BLaER1 (cell line): ENCODE measurements around the gene HOXB3.
A peak's percentile ranks its signal among the peaks of the same experiment; 100 is the strongest.

ENCODE experiments used
- H3K27ac ChIP-seq: shearing (Covaris generic); formaldehyde crosslinking; 2 replicates; pipeline ENCODE4 v1.8.1; 2022
- H3K27me3 ChIP-seq: shearing (Covaris generic); formaldehyde crosslinking; 2 replicates; pipeline ENCODE4 v1.8.1; 2022
- H3K36me3 ChIP-seq: shearing (Covaris generic); formaldehyde crosslinking; 2 replicates; pipeline ENCODE4 v1.8.1; 2022
- H3K4me1 ChIP-seq: shearing (Covaris generic); formaldehyde crosslinking; 2 replicates; pipeline ENCODE4 v1.8.1; 2022
- H3K4me2 ChIP-seq: shearing (Covaris generic); formaldehyde crosslinking; 2 replicates; pipeline ENCODE4 v1.8.1; 2022
- H3K4me3 ChIP-seq: shearing (Covaris generic); formaldehyde crosslinking; 2 replicates; pipeline ENCODE4 v1.8.1; 2022
- H3K9ac ChIP-seq: shearing (Covaris generic); formaldehyde crosslinking; 2 replicates; pipeline ENCODE4 v1.8.1; 2022
- H3K9me3 ChIP-seq: shearing (Covaris generic); formaldehyde crosslinking; 2 replicates; pipeline ENCODE4 v1.8.1; 2022
- H4K20me1 ChIP-seq: shearing (Covaris generic); formaldehyde crosslinking; 2 replicates; pipeline ENCODE4 v1.8.1; 2022
- Cebpa-rat ChIP-seq: shearing (Covaris generic); IDR thresholded peaks from 2 replicates; pipeline ENCODE4 v1.8.1; 2022

The HOXB3 gene

GRCh38 chr17:48545539-48545938 is 44.5 kb downstream of the HOXB3 start:
- H3K4me2 ChIP-seq: no peak overlapping the region
- H3K27me3 ChIP-seq: peaks cover 100% of the 10 kb centered on the region
- H3K36me3 ChIP-seq: no peaks in the 10 kb centered on the region
- no peak for TF ChIP-seq Cebpa-rat
- H3K27ac ChIP-seq: no peak overlapping the region
- H3K4me1 ChIP-seq: no peaks in the 10 kb centered on the region; the same call in 1 of the 2 replicates
- H3K9me3 ChIP-seq: peaks cover 10% of the 10 kb centered on the region
- no peak overlapping the region for H3K9ac ChIP-seq
- peaks cover 94% of the 10 kb centered on the region for H4K20me1 ChIP-seq
- no peak overlapping the region for H3K4me3 ChIP-seq

- no peak for TF ChIP-seq Cebpa-rat
- no peaks in the 10 kb centered on the region; the same call in 1 of the 2 replicates for H3K4me1 ChIP-seq
- H3K27ac ChIP-seq: no peak within 1 kb of the TSS
- H3K36me3 ChIP-seq: no peaks in the 10 kb centered on the region
- no peak within 1 kb of the TSS for H3K4me2 ChIP-seq
- peaks cover 100% of the 10 kb centered on the region for H3K27me3 ChIP-seq
- no peak within 1 kb of the TSS for H3K4me3 ChIP-seq
- H3K9ac ChIP-seq: no peak within 1 kb of the TSS
- H4K20me1 ChIP-seq: peaks cover 92% of the 10 kb centered on the region
- peaks cover 10% of the 10 kb centered on the region for H3K9me3 ChIP-seq
Observed at GRCh38 chr17:48545022-48545375, 45.0 kb downstream of the HOXB3 start, which contains the start of gene HOXB2. Gene HOXB2 (minus strand): TSS chr17:48545109. CDS start chr17:48544911, 198 bp downstream.

GRCh38 chr17:48544349-48545021 is 45.6 kb downstream of the HOXB3 start:
- Histone ChIP-seq H3K4me2 (no peak overlapping the region), H3K27ac (no peak overlapping the region), H3K4me3 (no peak overlapping the region), H3K9me3 (peaks cover 10% of the 10 kb centered on the region), H3K9ac (no peak overlapping the region), H3K4me1 (no peaks in the 10 kb centered on the region; the same call in 1 of the 2 replicates), H3K36me3 (no peaks in the 10 kb centered on the region), H4K20me1 (peaks cover 90% of the 10 kb centered on the region), H3K27me3 (peaks cover 100% of the 10 kb centered on the region)
- no peak for TF ChIP-seq Cebpa-rat

GRCh38 chr17:48543854-48544348 is 46.1 kb downstream of the HOXB3 start:
- H4K20me1 ChIP-seq: peaks cover 84% of the 10 kb centered on the region
- TF ChIP-seq Cebpa-rat: no peak
- H3K4me3 ChIP-seq: no peak overlapping the region
- H3K9ac ChIP-seq: no peak overlapping the region
- no peaks in the 10 kb centered on the region; the same call in 1 of the 2 replicates for H3K4me1 ChIP-seq
- H3K4me2 ChIP-seq: no peak overlapping the region
- H3K27ac ChIP-seq: no peak overlapping the region
- H3K9me3 ChIP-seq: peaks cover 10% of the 10 kb centered on the region
- no peaks in the 10 kb centered on the region for H3K36me3 ChIP-seq
- H3K27me3 ChIP-seq: peaks cover 100% of the 10 kb centered on the region

GRCh38 chr17:48543107-48543853 is 46.8 kb downstream of the HOXB3 start:
- no peak overlapping the region for H3K9ac ChIP-seq
- H3K4me2 ChIP-seq: peak overlapping the region; percentile 19; the same call in 1 of the 2 replicates
- H3K27ac ChIP-seq: no peak overlapping the region

GRCh38 chr17:48542698-48543106 is 47.3 kb downstream of the HOXB3 start:
- Histone ChIP-seq H3K9me3 (peaks cover 10% of the 10 kb centered on the region), H3K36me3 (no peaks in the 10 kb centered on the region), H3K27me3 (peaks cover 100% of the 10 kb centered on the region), H3K4me3 (no peak overlapping the region), H3K27ac (no peak overlapping the region), H3K4me1 (no peaks in the 10 kb centered on the region; the same call in 1 of the 2 replicates), H3K4me2 (no peak overlapping the region), H3K9ac (no peak overlapping the region), H4K20me1 (peaks cover 75% of the 10 kb centered on the region)
- no peak for TF ChIP-seq Cebpa-rat

More at GRCh38 chr17:48543107-48543853, 46.8 kb downstream of the HOXB3 start:
- Histone ChIP-seq H3K36me3 (no peaks in the 10 kb centered on the region), H3K4me1 (no peaks in the 10 kb centered on the region; the same call in 1 of the 2 replicates), H3K9me3 (peaks cover 10% of the 10 kb centered on the region), H3K27me3 (peaks cover 100% of the 10 kb centered on the region), H3K4me3 (peak overlapping the region; percentile 36; the same call in 1 of the 2 replicates), H4K20me1 (peaks cover 79% of the 10 kb centered on the region)
- TF ChIP-seq Cebpa-rat: no peak

- Histone ChIP-seq H3K4me3 (no peak overlapping the region), H3K9me3 (peaks cover 10% of the 10 kb centered on the region), H4K20me1 (peaks cover 70% of the 10 kb centered on the region), H3K9ac (no peak overlapping the region), H3K27me3 (peaks cover 100% of the 10 kb centered on the region), H3K4me1 (no peaks in the 10 kb centered on the region; the same call in 1 of the 2 replicates), H3K36me3 (no peaks in the 10 kb centered on the region), H3K27ac (no peak overlapping the region), H3K4me2 (no peak overlapping the region)
- TF ChIP-seq Cebpa-rat: no peak
Observed at GRCh38 chr17:48542114-48542656, 47.9 kb downstream of the HOXB3 start.

- Histone ChIP-seq H3K4me3 (no peak overlapping the region), H3K9me3 (peaks cover 10% of the 10 kb centered on the region), H3K27me3 (peaks cover 97% of the 10 kb centered on the region), H4K20me1 (peaks cover 64% of the 10 kb centered on the region), H3K4me2 (no peak overlapping the region), H3K36me3 (no peaks in the 10 kb centered on the region), H3K9ac (no peak overlapping the region), H3K4me1 (no peaks in the 10 kb centered on the region; the same call in 1 of the 2 replicates), H3K27ac (no peak overlapping the region)
- no peak for TF ChIP-seq Cebpa-rat
Observed at GRCh38 chr17:48541577-48542113, 48.4 kb downstream of the HOXB3 start.

- Histone ChIP-seq H3K9ac (no peak overlapping the region), H3K4me3 (no peak overlapping the region), H3K27ac (no peak overlapping the region), H4K20me1 (peaks cover 59% of the 10 kb centered on the region), H3K4me1 (no peaks in the 10 kb centered on the region; the same call in 1 of the 2 replicates), H3K4me2 (no peak overlapping the region), H3K27me3 (peaks cover 92% of the 10 kb centered on the region), H3K9me3 (peaks cover 10% of the 10 kb centered on the region), H3K36me3 (no peaks in the 10 kb centered on the region)
- no peak for TF ChIP-seq Cebpa-rat
Observed at GRCh38 chr17:48541036-48541576, 48.9 kb downstream of the HOXB3 start.
